Chondrocyte (in vitro differentiated cells): ENCODE data around the gene KIF17. TPM values are rescaled to one million over a fixed set of nuclear protein-coding genes. Genes with fewer than 3 reads are reported as not detected.

Experiments
- DNase-seq: peaks from one replicate; pipeline ENCODE4 v3.0.0; 2021; ENCODE audit warnings: mixed read lengths, low spot score
- H3K27ac Mint-ChIP-seq: one replicate; pipeline ENCODE4 v1.8.0; 2021; ENCODE audit warnings: mild to moderate bottlenecking, moderate library complexity, mixed read lengths; ENCODE audit not compliant: unreplicated experiment
- H3K27me3 Mint-ChIP-seq: 2 replicates; pipeline ENCODE4 v1.8.0; 2021; ENCODE audit warnings: low read depth, mixed read lengths
- H3K36me3 Mint-ChIP-seq: 2 replicates; pipeline ENCODE4 v1.8.0; 2021; ENCODE audit warnings: low read depth, mixed read lengths
- H3K4me1 Mint-ChIP-seq: 2 replicates; pipeline ENCODE4 v1.8.0; 2021; ENCODE audit warnings: low read depth, mild to moderate bottlenecking, mixed read lengths
- H3K4me3 Mint-ChIP-seq: one replicate; pipeline ENCODE4 v1.8.0; 2021; ENCODE audit warnings: mild to moderate bottlenecking, moderate library complexity, mixed read lengths; ENCODE audit not compliant: unreplicated experiment
- H3K9me3 Mint-ChIP-seq: 2 replicates; pipeline ENCODE4 v1.8.0; 2021; ENCODE audit warnings: low read depth, mixed read lengths
- CTCF ChIP-seq: fragments of 200-600 bp; sonication (generic); IDR thresholded peaks from 2 replicates; pipeline ENCODE4 v1.5.0; 2021; ENCODE audit warnings: antibody characterized with exemption, mild to moderate bottlenecking, moderate library complexity
- total RNA-seq: library from RNA; stranded (reverse); gene quantifications from 3 replicates; pipeline ENCODE4 v1.2.1, GENCODE V29; 2021

Gene KIF17
- total RNA-seq, 1 donor from 2014 or later: 0.95 TPM

- no peak for DNase-seq
- no peaks in the 10 kb centered on the region for H3K36me3 Mint-ChIP-seq
- TF ChIP-seq CTCF: no peak
- H3K27ac Mint-ChIP-seq: no peak overlapping the region
- H3K9me3 Mint-ChIP-seq: no peaks in the 10 kb centered on the region
- no peaks in the 10 kb centered on the region for H3K27me3 Mint-ChIP-seq
- peaks cover 8% of the 10 kb centered on the region for H3K4me1 Mint-ChIP-seq
- H3K4me3 Mint-ChIP-seq: no peak overlapping the region
Measured at GRCh38 chr1:20691872-20692271, 25.9 kb downstream of the KIF17 start.

DNA sequence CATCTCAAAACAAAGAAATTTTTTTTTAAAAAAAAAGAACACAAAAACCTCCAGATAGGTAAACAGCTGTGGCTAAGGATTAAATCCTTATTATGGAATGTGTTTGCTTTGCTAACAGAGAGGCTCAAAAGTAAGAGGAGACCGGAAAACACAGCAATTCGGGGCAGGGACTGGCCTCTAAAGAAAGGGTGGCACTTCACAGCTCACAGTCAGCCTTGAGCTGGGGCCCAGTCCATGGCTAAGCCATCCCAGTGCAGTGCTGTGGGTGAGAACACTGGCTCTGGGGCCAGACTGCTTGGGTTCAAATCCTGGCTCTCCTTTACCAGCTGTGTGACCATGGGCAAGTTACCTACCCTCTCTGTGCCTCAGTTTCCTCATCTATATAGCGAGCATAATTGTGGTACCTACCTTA, 28.2 kb downstream of the KIF17 start:
- Mint-ChIP-seq H3K36me3 (no peaks in the 10 kb centered on the region), H3K27me3 (no peaks in the 10 kb centered on the region), H3K4me1 (no peaks in the 10 kb centered on the region), H3K4me3 (no peak overlapping the region), H3K9me3 (no peaks in the 10 kb centered on the region), H3K27ac (no peak overlapping the region)
- no peak for DNase-seq
- TF ChIP-seq CTCF: no peak

DNA sequence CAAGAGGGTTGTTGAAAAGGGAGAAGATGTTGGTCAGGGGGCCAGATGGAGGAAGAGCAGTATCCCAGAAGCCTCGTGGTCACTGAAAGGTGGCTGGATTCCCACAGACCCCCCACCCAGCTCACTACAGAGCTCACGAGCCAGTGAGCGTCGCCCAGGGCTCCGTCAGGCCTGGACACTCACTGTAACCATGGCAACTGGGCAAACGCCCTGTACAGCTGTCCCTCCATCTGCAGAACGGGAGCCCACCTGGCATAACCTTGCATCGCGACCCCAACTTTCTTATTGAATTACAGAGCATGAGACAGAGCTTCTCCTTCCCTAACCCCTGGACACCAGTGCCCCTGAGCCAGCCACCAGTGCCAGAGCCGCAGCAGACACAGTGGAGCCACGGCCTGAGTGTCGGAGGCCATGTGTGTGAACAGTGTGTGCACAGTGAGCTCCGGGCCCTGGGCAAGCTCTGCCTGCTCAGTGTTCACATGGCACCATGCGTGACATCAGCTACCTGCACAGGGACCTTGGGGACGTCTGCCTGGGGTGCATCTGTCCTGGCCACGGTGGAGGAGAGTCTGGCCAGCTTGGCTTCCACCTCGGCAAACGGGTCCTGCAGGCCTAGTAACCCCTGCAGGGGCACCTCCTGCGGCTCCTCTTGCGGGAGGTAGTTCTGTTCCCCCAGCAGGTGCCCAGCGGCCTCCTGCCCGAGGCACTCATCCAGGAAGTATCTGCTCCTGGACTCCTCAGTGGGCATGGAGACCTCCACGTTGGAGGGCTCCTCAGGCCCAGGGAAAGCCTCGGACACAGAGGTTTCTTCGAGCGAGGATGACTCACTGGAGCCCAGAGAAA, 30.7 kb downstream of the KIF17 start:
- no peak for TF ChIP-seq CTCF
- H3K27me3 Mint-ChIP-seq: no peaks in the 10 kb centered on the region
- no peak overlapping the region for H3K27ac Mint-ChIP-seq
- no peaks in the 10 kb centered on the region for H3K9me3 Mint-ChIP-seq
- H3K4me3 Mint-ChIP-seq: no peak overlapping the region
- H3K4me1 Mint-ChIP-seq: no peaks in the 10 kb centered on the region
- H3K36me3 Mint-ChIP-seq: no peaks in the 10 kb centered on the region
- no peak for DNase-seq

DNA sequence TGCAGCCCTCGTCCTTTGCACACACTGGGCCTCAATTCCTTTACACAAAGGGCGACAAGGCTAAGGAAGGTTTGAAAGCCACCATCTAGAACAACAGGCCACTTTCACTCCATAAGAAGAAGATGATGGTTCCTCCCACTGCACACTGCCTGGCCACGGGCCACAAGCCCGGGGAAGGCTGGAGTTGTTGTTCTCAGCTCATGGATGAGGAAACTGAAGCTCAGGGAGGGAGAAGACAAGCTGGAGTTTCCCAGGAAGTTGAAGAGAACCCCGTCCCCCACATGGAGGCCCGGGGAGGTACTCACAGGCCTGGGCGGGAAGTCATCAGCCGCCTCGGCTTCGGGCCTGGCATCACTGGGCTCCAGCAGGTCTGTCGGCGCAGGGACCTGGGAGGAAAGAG, 32.1 kb downstream of the KIF17 start:
- no peaks in the 10 kb centered on the region for H3K36me3 Mint-ChIP-seq
- H3K27me3 Mint-ChIP-seq: no peaks in the 10 kb centered on the region
- H3K9me3 Mint-ChIP-seq: no peaks in the 10 kb centered on the region
- H3K4me1 Mint-ChIP-seq: no peaks in the 10 kb centered on the region
- no peak for TF ChIP-seq CTCF
- H3K27ac Mint-ChIP-seq: no peak overlapping the region
- no peak overlapping the region for H3K4me3 Mint-ChIP-seq
- no peak for DNase-seq

- Mint-ChIP-seq H3K36me3 (no peaks in the 10 kb centered on the region), H3K27ac (no peak overlapping the region), H3K4me3 (no peak overlapping the region), H3K4me1 (no peaks in the 10 kb centered on the region), H3K27me3 (no peaks in the 10 kb centered on the region), H3K9me3 (no peaks in the 10 kb centered on the region)
- no peak for TF ChIP-seq CTCF
- DNase-seq: no peak
Measured at GRCh38 chr1:20685099-20685662, 32.6 kb downstream of the KIF17 start.
